Measurements from ENCODE around the gene C3orf62.
"Not testable (repeated sequence)": the region's sequence is repeated elsewhere in the genome, so short reads cannot be mapped to it uniquely, and the experiment has no call there.

DNA sequence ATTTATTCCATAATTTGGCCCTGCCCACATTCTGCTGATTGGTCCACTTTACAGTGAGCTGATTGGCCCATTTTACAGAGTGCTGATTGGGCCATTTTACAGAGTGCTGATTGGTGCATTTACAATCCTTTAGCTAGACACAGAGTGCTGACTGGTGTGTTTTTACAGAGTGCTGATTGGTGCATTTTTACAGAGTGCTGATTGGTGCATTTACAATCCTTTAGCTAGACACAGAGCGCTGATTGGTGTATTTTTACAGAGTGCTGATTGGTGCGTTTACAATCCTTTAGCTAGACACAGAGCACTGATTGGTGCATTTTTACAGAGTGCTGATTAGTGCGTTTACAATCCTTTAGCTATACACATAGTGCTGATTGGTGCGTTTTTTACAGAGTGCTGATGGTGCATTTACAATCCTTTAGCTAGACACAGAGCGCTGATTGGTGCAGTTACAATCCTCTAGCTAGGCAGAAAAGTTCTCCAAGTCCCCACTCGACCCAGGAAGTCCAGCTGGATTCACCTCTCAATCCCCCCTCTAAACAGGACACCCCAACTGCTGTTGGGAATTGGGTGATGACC lies 56.0 kb downstream of the C3orf62 start:
- TF ChIP-seq, protein P1, sequence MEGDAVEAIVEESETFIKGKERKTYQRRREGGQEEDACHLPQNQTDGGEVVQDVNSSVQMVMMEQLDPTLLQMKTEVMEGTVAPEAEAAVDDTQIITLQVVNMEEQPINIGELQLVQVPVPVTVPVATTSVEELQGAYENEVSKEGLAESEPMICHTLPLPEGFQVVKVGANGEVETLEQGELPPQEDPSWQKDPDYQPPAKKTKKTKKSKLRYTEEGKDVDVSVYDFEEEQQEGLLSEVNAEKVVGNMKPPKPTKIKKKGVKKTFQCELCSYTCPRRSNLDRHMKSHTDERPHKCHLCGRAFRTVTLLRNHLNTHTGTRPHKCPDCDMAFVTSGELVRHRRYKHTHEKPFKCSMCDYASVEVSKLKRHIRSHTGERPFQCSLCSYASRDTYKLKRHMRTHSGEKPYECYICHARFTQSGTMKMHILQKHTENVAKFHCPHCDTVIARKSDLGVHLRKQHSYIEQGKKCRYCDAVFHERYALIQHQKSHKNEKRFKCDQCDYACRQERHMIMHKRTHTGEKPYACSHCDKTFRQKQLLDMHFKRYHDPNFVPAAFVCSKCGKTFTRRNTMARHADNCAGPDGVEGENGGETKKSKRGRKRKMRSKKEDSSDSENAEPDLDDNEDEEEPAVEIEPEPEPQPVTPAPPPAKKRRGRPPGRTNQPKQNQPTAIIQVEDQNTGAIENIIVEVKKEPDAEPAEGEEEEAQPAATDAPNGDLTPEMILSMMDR (IDR thresholded peaks at IDR 0.05) = not testable (repeated sequence)
- TF ChIP-seq EZH2 (IDR thresholded peaks at IDR 0.05) = not testable (repeated sequence)
